Measurements from ENCODE around the gene TPCN2.

The TPCN2 gene

DNA sequence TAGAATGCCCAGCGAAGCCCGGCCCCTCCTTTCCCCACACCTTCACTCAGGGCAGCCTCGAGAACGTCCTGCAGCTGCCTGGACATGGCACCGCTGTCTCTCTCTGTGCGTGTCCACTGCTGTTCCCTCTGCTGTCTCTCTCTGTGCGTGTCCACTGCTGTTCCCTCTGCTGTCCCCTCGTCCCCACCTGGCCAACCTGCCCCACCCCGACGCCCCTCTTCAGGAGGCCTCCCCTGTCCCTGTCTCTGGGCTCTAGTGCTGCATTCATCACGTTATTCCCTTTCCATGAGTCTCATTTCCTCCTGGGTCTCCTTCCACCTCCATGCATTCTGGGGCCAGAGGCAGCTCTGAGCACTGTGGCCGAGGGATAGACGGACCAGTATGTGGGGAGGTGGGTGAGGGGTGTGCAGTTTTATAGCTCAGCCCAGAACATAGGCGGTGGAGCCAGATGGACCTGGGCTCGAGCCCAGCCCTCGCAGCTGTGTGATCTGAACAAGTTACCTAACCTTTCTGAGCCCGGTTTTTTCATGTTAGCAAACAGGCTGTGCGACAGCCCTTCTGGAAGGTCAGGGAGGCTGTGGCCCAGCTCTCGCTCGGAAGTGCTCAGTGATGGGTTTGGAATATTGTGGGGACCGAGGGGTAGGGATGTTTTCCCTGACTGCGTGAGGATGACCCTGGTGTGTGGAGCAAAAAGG, 65.1 kb downstream of the TPCN2 start:
- DNase-seq (ENCODE audit: low spot score), result no peak

DNA sequence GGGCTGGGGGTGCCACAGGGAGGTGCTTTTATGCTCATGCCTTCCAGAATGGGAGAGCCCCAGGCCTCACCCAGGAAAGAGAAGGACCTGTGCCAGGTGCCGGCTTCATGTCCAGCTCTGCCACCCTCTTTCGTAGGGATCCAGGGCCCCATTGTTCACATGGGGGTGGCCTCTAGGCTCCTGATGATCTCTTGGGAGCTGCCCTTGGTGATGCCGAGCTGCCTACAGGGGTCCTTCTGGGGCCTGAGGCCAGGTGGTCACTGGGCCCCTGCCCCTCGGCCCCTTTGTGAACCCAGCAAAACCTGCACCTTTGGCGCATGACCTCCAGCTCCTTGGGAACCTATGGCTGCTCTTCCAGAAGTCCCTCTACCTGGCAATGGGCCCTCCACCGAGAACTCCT, 65.6 kb downstream of the TPCN2 start:
- no peak for DNase-seq (ENCODE audit: low spot score)

GRCh38 chr11:69114811-69115523, 66.2 kb downstream of the TPCN2 start:
- DNase-seq (ENCODE audit: low spot score), result no peak

GRCh38 chr11:69115586-69116560, 67.1 kb downstream of the TPCN2 start:
- no peak for DNase-seq (ENCODE audit: low spot score)

DNA sequence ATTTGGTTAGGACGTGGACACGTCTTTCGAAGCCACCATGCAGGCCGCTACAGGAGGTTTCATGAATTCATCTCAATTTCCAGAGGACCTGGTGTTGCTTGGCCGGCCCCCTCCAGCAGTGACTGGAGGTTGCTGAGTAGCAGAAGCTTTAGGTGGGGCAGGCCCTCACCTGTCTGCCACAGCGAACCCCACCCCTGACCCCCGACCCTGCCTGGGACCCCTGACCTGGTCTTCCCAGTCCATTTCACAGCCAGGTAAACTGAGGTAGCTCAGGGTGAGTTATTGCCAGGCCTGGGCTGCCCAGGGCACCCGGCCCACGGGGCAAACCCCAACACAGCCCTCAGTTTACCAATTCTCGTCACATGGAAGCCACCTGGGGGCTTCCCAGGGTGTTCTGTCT, 67.9 kb downstream of the TPCN2 start:
- DNase-seq (ENCODE audit: low spot score), result no peak

GRCh38 chr11:69119190-69119589, 70.5 kb downstream of the TPCN2 start:
- no peak for DNase-seq (ENCODE audit: low spot score)

DNA sequence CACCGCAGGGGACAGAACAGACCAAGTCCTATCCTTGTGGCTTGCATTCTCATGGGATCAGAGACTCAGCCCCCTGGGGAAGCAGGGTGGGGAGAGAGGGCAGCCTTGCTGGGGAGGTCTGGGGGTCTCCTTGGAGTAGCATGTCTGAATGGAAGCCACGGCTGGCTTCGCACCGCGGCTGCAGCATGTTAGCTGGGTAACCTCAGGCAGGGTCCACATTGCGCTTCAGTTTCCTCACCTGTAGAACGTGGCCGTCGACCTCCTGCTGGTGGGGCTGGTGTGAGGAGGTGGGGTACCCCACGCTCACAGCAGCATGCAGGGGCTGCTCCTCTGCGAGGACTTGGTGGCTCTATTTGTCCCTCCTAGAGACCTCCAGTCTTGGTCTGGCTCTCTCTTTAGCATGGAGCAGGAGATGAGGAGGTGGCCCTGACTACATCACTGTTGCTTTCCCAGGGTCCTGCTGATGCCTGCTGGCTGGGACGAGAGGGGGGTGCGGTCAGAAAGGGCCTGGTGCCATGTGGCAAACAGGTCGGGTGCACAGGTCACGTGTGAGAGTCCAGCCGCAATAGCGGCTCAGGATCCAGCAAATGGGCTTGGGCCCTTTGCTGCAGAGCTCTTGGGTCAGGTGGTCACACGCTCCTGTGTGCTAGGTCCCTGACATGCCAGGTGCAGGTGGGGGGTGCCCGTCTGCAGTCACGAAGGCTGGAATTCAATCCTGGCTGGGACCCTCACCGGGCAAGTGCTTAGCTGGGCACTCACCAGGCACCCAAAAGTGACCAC, 71.6 kb downstream of the TPCN2 start:
- no peak for DNase-seq (ENCODE audit: low spot score)

GRCh38 chr11:69121021-69121420, 72.3 kb downstream of the TPCN2 start:
- no peak for DNase-seq (ENCODE audit: low spot score)

- no peak for DNase-seq (ENCODE audit: low spot score)
These were observed 73.0 kb downstream of the TPCN2 start for GRCh38 chr11:69121621-69122325.

- no peak for DNase-seq (ENCODE audit: low spot score)
These were observed 73.5 kb downstream of the TPCN2 start for GRCh38 chr11:69122326-69122629.

DNA sequence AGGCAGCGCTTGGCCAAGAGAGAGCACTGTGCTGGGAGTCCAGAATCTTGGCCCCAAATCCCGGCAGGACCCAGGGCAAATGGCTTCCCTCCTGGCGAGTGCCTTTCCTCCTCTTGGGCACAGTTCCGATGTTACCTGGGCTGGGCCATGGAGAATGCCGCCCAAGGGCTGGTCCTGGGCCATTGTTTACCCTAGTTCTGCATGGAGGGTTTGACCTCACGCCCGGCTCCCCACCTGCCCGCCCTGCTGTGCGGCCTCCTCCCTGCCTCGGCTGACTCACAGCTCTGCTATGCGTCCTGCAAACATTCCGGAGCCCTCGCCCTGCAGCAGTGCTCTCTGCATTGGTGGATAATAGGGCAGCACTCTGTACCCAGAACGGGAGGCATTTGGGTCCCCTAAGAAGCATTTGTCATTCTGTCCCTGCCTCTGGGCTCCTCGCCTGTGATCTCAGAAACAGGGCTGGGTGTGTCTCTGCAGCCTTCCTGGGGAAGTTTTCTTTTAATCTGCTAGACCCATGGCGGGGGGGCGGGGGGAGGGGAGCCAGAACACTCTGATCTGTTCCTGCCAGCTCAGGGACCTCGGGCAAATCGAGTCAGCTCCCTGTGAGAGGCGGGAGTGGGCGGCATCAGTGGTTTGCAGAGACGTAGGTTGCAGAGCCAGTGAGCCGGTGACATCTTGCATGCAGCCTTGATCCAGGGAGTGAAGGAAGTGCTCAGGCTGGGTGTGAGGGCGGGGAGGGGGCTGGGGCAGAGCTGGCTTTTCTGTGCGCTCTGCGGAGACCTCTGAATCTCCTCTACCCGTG, 74.1 kb downstream of the TPCN2 start:
- DNase-seq (ENCODE audit: low spot score), result no peak

DNA sequence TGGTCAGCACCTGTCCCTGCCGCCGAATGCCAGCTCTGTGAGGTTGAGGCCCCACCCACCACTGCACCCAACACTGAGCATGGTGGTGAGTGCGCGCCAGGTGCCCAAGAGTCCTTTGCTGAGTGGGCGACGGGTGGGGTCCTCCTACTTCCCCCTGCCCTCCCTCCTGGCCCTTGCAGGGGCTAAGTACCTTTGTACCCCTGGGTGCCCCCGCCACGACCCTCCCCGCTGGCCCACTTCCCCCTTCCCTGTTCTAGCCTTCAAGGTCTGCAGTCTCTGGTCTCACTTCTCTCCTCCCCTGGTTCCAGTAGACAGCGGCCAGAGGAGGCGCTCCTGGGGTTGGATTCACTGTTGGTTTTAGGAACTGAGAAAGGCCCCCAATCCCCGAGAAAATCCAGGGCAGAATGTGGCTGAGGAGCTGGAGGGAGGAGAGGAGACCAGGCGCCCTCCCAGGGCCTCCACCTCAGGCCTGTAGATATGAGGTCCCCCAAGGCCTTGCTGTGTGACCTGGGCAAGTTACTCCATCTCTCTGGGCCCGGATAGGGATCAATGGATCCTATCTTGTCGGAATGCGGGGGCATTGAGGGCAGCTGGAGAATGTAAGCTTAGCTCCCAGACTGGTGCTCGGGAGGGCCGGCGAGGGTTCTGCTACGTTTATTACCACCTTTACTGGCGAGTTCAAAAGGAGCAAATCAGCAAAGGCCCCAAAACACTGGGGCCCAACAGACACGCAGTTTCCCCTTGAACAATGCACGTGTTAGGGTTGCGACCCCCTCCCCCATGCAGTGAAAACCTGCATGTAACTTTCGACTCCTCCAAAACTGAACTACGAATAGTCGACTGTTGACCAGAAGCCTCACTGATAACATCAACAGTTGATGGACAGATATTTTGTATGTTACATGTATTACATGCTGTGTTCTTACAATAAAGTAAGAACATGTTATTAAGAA, 75.1 kb downstream of the TPCN2 start:
- DNase-seq (ENCODE audit: low spot score), result no peak

- DNase-seq (ENCODE audit: low spot score), result no peak
These were observed 77.1 kb downstream of the TPCN2 start for GRCh38 chr11:69125861-69126260.

GRCh38 chr11:69126286-69126685, 77.6 kb downstream of the TPCN2 start:
- DNase-seq (ENCODE audit: low spot score), result no peak

- no peak for DNase-seq (ENCODE audit: low spot score)
These were observed 78.5 kb downstream of the TPCN2 start for GRCh38 chr11:69127081-69127850.

- DNase-seq (ENCODE audit: low spot score), result no peak
These were observed 79.2 kb downstream of the TPCN2 start for GRCh38 chr11:69127884-69128283.

DNA sequence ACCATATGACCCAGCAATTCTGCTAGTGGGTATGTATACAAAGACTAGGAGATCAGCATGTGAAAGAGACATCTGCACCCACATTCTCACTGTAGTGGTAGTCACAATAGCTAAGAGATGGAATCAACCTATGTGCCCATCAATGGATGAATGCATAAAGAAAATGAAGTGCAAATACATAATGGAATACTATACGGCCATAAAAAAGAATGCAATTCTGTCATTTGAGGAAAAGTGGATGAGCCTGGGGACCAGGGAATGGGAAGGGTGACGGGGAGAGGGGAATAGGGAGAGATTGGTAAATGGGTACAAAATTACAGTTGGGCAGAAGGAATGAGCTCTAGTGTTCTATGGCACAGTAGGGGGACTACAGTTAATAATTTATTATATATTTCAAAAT, 80.3 kb downstream of the TPCN2 start:
- DNase-seq (ENCODE audit: low spot score), result no peak

GRCh38 chr11:69129647-69130046, 80.9 kb downstream of the TPCN2 start:
- DNase-seq (ENCODE audit: low spot score), result no peak

- DNase-seq (ENCODE audit: low spot score), result no peak
These were observed 81.9 kb downstream of the TPCN2 start for GRCh38 chr11:69130654-69131053.

All from D341Med (cell line).